GM18520 (cell line): ENCODE measurements around the gene TFDP1.

Source experiments
- ATAC-seq: cut with Tn5 transposase; IDR thresholded peaks from one replicate; pipeline ENCODE4 v1.9.1; 2021; ENCODE audit not compliant: unreplicated experiment

Gene TFDP1

GRCh38 chr13:113630296-113630695 is 45.7 kb downstream of the TFDP1 start:
- ATAC-seq: no peak

- ATAC-seq: no peak
Measured at GRCh38 chr13:113630804-113631203, 46.3 kb downstream of the TFDP1 start.

GRCh38 chr13:113631341-113632095 is 47.0 kb downstream of the TFDP1 start:
- ATAC-seq: no peak

- no peak for ATAC-seq
Measured at GRCh38 chr13:113632706-113633484, 48.3 kb downstream of the TFDP1 start.

GRCh38 chr13:113633485-113633873 is 48.9 kb downstream of the TFDP1 start:
- ATAC-seq: no peak

GRCh38 chr13:113634279-113635047 is 49.9 kb downstream of the TFDP1 start:
- ATAC-seq: no peak

GRCh38 chr13:113635048-113635420 is 50.5 kb downstream of the TFDP1 start:
- no peak for ATAC-seq

- no peak for ATAC-seq
Measured at GRCh38 chr13:113635709-113636108, 51.2 kb downstream of the TFDP1 start.

- no peak for ATAC-seq
Measured at GRCh38 chr13:113636266-113636963, 51.9 kb downstream of the TFDP1 start.

- no peak for ATAC-seq
Measured at GRCh38 chr13:113637262-113638160, 53.0 kb downstream of the TFDP1 start.

GRCh38 chr13:113638173-113638746 is 53.7 kb downstream of the TFDP1 start:
- ATAC-seq: no peak

GRCh38 chr13:113638806-113639205 is 54.3 kb downstream of the TFDP1 start:
- ATAC-seq: no peak

GRCh38 chr13:113639616-113640262 is 55.2 kb downstream of the TFDP1 start:
- no peak for ATAC-seq

- ATAC-seq: no peak
Measured at GRCh38 chr13:113641426-113641825, 56.9 kb downstream of the TFDP1 start.

GRCh38 chr13:113642563-113642962 is 58.0 kb downstream of the TFDP1 start:
- no peak for ATAC-seq

- ATAC-seq: no peak
Measured at GRCh38 chr13:113643593-113643992, 59.0 kb downstream of the TFDP1 start.

- no peak for ATAC-seq
Measured at GRCh38 chr13:113644800-113645199, 60.2 kb downstream of the TFDP1 start.

GRCh38 chr13:113645329-113645728 is 60.8 kb downstream of the TFDP1 start:
- ATAC-seq: no peak

- no peak for ATAC-seq
Measured at GRCh38 chr13:113646376-113646775, 61.8 kb downstream of the TFDP1 start.
